ENCODE results near the gene OR51G1.
"Not testable (repeated sequence)": the region's sequence is repeated elsewhere in the genome, so short reads cannot be mapped to it uniquely, and the experiment has no call there.

Gene OR51G1, protein sequence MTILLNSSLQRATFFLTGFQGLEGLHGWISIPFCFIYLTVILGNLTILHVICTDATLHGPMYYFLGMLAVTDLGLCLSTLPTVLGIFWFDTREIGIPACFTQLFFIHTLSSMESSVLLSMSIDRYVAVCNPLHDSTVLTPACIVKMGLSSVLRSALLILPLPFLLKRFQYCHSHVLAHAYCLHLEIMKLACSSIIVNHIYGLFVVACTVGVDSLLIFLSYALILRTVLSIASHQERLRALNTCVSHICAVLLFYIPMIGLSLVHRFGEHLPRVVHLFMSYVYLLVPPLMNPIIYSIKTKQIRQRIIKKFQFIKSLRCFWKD

DNA sequence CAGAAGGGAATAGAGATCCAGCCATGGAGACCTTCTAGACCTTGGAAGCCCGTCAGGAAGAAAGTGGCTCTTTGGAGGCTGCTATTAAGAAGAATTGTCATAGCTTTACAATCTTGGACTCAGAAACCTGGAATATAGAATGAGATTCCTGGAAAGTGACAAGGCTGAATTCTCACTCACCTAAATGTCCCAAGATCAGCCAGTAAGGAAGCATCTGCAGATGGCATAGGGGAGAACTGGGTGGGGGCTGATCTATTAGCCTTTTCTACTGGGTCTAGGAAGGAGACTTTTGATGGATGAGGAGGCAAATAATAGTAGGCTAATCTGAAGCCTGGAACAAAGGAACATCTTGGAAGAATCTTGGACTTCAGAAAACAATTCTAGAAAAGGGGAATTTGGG, at the start of gene OR51G1:
Gene OR51G1 (minus strand): TSS at position 101 of the 400 bp plus-strand sequence. CDS start 0 bp downstream, at position 101.
- Histone ChIP-seq H3K4me3 (no peak within 1 kb of the TSS), H3K27ac (no peak within 1 kb of the TSS)

GRCh38 chr11:4962816-4963215, 38.7 kb upstream of the OR51G1 start:
- H3K27ac ChIP-seq: no peak overlapping the region

GRCh38 chr11:4960877-4961276, 36.7 kb upstream of the OR51G1 start:
- Histone ChIP-seq H3K27ac (no peak overlapping the region), H3K4me3 (no peak overlapping the region)

More at GRCh38 chr11:4962816-4963215, 38.7 kb upstream of the OR51G1 start:
- no peak overlapping the region for H3K4me3 ChIP-seq

DNA sequence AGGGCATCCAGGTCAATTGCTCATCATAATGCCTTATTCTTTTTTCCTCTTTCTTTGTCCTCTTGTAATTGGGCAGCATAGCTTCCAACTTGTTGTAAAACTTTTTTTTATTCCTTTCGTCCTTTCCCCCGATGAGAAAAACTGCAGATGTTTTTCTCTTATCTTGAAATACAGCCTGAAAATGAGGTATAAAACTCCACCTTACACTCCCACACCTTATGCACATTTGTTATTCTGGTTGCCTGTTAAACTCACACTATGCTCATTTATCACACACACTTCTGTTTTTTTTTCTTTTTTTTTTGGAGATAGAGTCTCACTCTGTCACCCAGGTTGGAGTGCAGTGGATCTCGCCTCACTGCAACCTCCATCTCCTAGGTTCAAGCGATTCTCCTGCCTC, 33.3 kb upstream of the OR51G1 start:
- H3K27ac ChIP-seq: no peak overlapping the region

DNA sequence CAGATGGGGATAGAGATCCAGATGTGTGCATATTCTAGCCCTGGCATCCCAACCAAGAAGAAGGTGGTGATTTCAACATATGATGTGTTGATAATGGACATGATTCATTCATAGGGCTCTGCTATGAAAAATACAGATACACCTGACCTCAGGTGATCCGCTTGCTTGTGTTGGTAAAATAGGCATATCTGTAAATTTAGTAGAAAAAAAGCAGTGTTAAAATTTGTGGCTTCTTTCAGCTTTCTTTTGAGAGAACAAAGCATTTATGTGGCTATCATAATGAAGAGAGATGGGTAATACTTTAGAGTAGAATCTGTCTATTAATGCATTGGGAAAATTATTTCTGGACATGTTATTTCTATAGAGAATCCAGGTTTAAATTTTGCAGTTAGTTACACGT, 31.5 kb upstream of the OR51G1 start, which contains the start of gene OR51A2:
Gene OR51A2 (minus strand): TSS at position 101 of the 400 bp plus-strand sequence. CDS start 0 bp downstream, at position 101.
- not testable (repeated sequence) for H3K27ac ChIP-seq, H3K4me3 ChIP-seq

More for the DNA sequence above, 33.3 kb upstream of the OR51G1 start:
- no peak overlapping the region for H3K4me3 ChIP-seq

- Histone ChIP-seq H3K27ac (no peak within 1 kb of the TSS), H3K4me3 (no peak within 1 kb of the TSS)
Observed at GRCh38 chr11:4947505-4947904, 23.4 kb upstream of the OR51G1 start, which contains the start of gene OR51A4. Gene OR51A4 (minus strand): TSS chr11:4947605. CDS start chr11:4947100, 505 bp downstream.

- H3K27ac ChIP-seq: no peak overlapping the region
Observed at GRCh38 chr11:4936745-4937144, 12.6 kb upstream of the OR51G1 start.

DNA sequence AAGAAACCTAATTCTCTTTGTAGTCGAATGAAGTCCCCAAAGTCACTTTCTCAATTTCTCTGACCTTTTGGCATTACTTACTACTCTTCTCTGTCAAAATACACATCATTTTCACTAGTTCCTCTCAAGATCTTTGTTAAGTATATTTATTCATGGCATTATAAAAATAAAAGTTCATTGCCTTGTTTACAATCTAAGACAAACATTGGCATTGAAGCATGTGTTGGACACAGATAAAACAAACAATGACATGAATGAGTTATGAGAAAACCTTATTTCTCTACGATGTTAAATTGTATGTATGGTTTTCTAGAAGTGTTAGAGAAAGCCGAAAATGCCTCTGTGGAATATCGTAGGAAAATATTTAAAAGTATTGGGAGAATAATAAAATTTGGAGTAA, 8.6 kb upstream of the OR51G1 start:
- H3K27ac ChIP-seq: no peak overlapping the region
- no peak overlapping the region for H3K4me3 ChIP-seq

More at GRCh38 chr11:4936745-4937144, 12.6 kb upstream of the OR51G1 start:
- no peak overlapping the region for H3K4me3 ChIP-seq

- no peak overlapping the region for H3K27ac ChIP-seq
- H3K4me3 ChIP-seq: no peak overlapping the region
Observed at GRCh38 chr11:4926608-4927007, 2.5 kb upstream of the OR51G1 start.

DNA sequence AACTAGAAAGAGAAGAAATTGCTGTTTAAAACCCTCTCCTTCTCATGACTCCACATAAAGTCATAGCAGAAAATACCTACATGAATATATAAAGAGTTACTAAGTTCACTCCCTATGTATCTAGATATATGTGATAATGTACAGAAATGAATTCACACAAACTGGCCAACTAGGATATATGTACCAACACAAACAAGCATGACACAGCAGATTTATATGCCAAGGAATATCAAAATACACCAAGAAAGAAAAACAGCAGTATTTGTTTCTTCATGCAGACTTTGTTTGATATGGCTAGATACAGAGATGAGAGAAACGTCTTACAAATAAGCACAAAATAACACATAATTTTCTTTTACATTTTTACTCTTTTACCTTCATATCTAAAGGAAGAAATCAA, 1.8 kb downstream of the OR51G1 start:
- H3K27ac ChIP-seq: no peak overlapping the region
- H3K4me3 ChIP-seq: no peak overlapping the region

- no peak overlapping the region for H3K27ac ChIP-seq
- no peak overlapping the region for H3K4me3 ChIP-seq
Observed at GRCh38 chr11:4921796-4922195, 2.3 kb downstream of the OR51G1 start.

DNA sequence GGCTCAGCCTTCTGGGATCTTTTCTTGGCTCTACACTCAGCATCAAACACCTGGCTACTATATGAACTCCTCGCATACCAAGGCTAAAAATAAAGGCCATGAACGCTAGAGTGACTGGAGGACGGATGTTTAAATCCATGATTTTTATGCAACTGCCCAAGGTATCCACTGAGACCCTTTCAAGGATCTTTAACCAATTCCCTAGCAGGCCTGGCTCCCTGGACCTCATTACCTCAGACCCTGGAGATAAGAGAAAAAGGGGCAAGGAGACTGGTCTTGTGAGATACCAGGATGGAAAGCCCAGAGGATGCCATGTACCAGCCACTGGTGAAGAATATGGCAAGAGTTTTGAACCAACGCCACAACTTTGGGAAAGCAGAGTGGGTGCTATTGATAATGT, 4.9 kb downstream of the OR51G1 start, which contains the start of gene OR51G2:
Gene OR51G2 (minus strand): TSS at position 101 of the 400 bp plus-strand sequence. CDS start 3,687 bp downstream, outside the sequence.
- Histone ChIP-seq H3K27ac (no peak within 1 kb of the TSS), H3K4me3 (no peak within 1 kb of the TSS)

DNA sequence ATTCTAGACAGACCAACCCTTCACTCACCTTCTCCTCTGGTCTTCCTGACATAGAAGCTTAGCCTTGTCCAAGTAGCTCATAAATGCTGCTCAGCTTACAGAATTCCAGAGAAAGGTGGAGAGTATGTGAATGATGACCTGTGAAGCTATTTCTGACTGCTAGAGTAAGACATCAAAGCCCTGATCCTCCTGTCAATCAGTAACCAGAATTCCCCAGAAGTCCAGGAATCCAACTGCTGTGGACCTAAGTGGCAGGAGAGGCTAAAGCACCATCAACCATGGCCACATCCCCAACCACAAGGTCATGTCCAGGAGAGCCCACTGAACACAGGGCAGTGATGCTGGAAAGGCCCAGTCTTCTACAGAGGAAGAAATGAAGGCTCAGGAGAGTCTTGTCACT, 7.6 kb downstream of the OR51G1 start:
- Histone ChIP-seq H3K27ac (no peak overlapping the region), H3K4me3 (no peak overlapping the region)

DNA sequence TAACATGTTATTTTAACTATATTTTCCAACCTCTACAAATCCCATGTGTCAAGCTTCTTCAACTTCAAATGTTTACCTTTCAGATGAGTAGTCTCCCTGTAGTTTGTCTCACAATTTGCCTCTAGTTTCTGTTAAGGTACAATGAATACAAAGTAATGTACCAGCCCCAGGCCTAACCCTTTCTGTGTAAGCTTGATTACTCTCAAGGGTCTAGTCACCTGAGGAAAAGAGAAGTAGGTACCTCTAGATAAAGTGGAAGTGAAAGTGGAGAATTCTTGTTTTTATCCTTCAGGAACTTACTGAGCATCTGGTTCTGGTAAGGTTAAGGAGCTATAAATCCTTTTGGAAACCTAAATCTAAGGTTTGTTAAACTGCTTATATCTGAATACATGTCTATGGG, 20.7 kb downstream of the OR51G1 start, which contains the start of gene OR51A7:
Gene OR51A7 (plus strand): TSS at position 300 of the 400 bp plus-strand sequence. CDS start 3,587 bp downstream, outside the sequence.
- no peak within 1 kb of the TSS for H3K27ac ChIP-seq
- no peak within 1 kb of the TSS for H3K4me3 ChIP-seq

DNA sequence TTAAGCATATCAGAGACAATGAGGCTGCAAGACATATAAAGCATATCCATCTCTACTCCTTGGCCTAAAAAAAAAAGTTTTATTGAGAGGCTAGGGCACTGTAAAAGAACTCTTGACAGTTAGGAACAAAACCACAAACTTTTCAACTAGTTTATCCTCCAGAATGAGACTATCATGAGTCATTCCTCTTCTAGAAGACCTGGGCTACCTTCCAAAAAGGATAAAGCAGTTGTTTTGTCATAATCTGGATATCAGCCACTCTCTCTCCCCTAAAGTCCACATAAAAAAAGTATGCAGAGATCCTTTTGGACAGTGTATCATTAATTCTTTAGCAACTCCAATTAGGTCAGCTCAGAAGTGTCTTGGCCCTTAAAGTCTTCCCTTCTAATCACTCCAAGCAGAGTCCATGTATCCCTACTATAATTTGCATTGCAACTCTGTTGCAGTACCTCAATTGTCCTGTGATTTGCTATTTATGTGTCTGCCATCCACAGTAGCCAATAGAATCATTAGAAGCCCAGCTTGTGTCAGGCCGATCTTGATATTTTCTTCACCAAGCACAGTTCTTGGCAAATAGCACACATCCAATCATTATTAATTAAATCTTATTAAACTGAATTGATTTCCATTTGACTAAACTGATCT, 32.0 kb downstream of the OR51G1 start:
- Histone ChIP-seq H3K27ac (no peak overlapping the region), H3K4me3 (no peak overlapping the region)

DNA sequence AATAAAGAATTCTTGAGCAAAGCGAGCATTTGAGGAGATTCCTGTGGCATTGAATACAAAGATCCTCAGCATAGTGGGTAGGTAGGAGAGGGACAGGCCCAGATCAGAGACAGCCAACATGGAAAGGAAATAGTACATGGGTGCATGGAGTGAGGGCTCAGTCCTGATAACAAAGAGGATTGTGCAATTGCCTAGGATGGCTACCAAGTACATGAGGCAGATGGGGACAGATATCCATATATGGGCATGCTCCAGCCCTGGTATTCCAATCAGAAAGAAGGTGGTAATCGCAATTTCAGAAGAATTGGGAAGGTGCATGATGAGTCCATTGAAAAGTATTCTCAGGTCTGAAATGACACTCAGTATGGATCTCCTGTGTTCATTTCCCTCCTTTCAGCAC, 33.9 kb downstream of the OR51G1 start:
- Histone ChIP-seq H3K4me3 (no peak overlapping the region), H3K27ac (no peak overlapping the region)

DNA sequence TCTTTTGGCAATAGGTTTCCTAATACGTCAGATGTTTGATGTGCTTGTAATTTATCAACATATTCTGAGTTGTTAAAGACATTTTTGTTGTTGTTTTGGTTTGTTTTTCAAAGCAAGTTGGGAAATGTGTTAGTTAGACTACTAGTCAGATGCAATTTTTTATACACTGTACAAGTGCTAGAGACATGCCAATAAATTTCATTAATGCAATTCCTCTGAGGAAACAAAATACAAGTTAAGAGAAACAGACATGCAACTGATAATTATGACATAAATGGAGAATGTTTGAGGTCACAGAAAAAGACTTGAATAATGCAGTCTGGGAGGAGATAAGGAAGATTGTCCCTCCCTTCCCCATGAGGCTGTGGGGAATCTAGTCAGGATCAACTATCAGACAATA, 36.5 kb downstream of the OR51G1 start:
- Histone ChIP-seq H3K27ac (no peak overlapping the region), H3K4me3 (no peak overlapping the region)

- Histone ChIP-seq H3K27ac (no peak overlapping the region), H3K4me3 (no peak overlapping the region)
Observed at GRCh38 chr11:4886186-4886585, 38.0 kb downstream of the OR51G1 start.

GRCh38 chr11:4884361-4884760, 39.8 kb downstream of the OR51G1 start:
- Histone ChIP-seq H3K27ac (no peak overlapping the region), H3K4me3 (no peak overlapping the region)

GRCh38 chr11:4882543-4882942, 41.6 kb downstream of the OR51G1 start:
- Histone ChIP-seq H3K27ac (no peak overlapping the region), H3K4me3 (no peak overlapping the region)
